Measurements from ENCODE around the gene OR10V1.

- no peak for TF ChIP-seq CTCF (IDR thresholded peaks at IDR 0.05)
- TF ChIP-seq POLR2A (IDR thresholded peaks at IDR 0.05): no peak
These were observed 6.9 kb downstream of the OR10V1 start for GRCh38 chr11:59706518-59707285.

All from heart left ventricle (tissue), 13 donors.